ENCODE data around the gene RAB11FIP5. TPM values are rescaled to one million over a fixed set of nuclear protein-coding genes. Genes with fewer than 3 reads are reported as not detected.

The RAB11FIP5 gene
- total and polyA plus RNA-seq, 4 donors = 10.0 to 23.8 (median 11.8) TPM

DNA sequence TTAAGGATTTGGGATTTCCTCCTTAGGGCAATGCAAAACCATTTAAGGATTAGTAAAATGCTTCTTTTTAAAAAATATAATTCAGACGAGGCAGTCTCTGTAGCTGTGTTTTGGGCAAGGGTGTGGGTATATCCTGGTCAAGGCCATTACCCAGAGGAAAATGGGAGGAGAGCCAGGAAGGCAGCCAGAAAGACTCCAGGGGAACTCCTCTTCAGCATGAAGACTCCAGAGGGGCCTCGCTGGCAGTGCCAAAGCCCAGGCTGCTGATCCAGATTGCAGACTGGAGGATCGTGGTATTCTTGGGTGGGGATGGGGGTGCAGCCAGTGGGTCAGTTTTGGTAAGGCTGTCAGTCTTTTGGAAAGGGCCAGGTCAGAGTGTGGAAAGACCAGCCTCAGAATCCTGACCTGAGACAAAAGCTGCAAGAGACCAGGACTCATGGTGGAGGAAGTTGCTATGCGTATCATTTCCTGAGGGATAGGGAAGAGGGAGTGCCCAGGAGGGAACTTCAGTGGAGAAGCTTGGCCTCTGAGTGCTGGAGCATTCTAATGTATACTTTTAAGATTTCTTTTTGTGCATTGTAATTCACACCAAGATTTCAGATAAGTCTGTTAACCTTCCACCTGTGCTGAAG lies 20.9 kb upstream of the RAB11FIP5 start:
- Histone ChIP-seq H3K4me1 (ENCODE audit: control insufficient read depth in 5 of 5, insufficient read depth in 5 of 5, low read length in 5 of 5) (peaks cover 0 to 2% (median 0%) of the 10 kb centered on the region in 5 donors), H3K36me3 (ENCODE audit: control insufficient read depth in 4 of 4, insufficient read depth in 4 of 4, low read length in 4 of 4) (no peaks in the 10 kb centered on the region), H3K27me3 (ENCODE audit: control insufficient read depth in 3 of 3, insufficient read depth in 3 of 3, low read length in 2 of 3) (no peaks in the 10 kb centered on the region), H3K27ac (ENCODE audit: low read depth in 1 of 2, low read length in 1 of 2) (no peak overlapping the region), H3K9me3 (ENCODE audit: control insufficient read depth in 4 of 4, insufficient read depth in 3 of 4, low read length in 3 of 4) (no peaks in the 10 kb centered on the region), H3K9ac (ENCODE audit: insufficient read depth in 1 of 2, low read length in 2 of 2) (no peak overlapping the region), H3K4me3 (no peak overlapping the region)
- WGBS, 2 donors = 52 to 61% methylated on average over 3 to 4 of the region's 4 CpGs
- ATAC-seq (ENCODE audit: insufficient read depth, low FRiP score) (no peak), DNase-seq (no peak)
- no peak for TF ChIP-seq CTCF (IDR thresholded peaks at IDR 0.05; ENCODE audit: control extremely low read depth, extremely low read depth)

GRCh38 chr2:73131807-73132206 lies 19.1 kb upstream of the RAB11FIP5 start:
- Histone ChIP-seq H3K9me3 (ENCODE audit: control insufficient read depth in 4 of 4, insufficient read depth in 3 of 4, low read length in 3 of 4) (no peaks in the 10 kb centered on the region), H3K4me3 (no peak overlapping the region), H3K4me1 (ENCODE audit: control insufficient read depth in 5 of 5, insufficient read depth in 5 of 5, low read length in 5 of 5) (peaks cover 0 to 2% (median 0%) of the 10 kb centered on the region in 5 donors), H3K27me3 (ENCODE audit: control insufficient read depth in 3 of 3, insufficient read depth in 3 of 3, low read length in 2 of 3) (no peaks in the 10 kb centered on the region), H3K36me3 (ENCODE audit: control insufficient read depth in 4 of 4, insufficient read depth in 4 of 4, low read length in 4 of 4) (no peaks in the 10 kb centered on the region), H3K9ac (ENCODE audit: insufficient read depth in 1 of 2, low read length in 2 of 2) (no peak overlapping the region), H3K27ac (ENCODE audit: low read depth in 1 of 2, low read length in 1 of 2) (no peak overlapping the region)
- 92 to 93% methylated on average over 3 of the region's 3 CpGs for WGBS, 2 donors
- no peak for TF ChIP-seq CTCF (IDR thresholded peaks at IDR 0.05; ENCODE audit: control extremely low read depth, extremely low read depth)
- ATAC-seq (ENCODE audit: insufficient read depth, low FRiP score) (no peak), DNase-seq (no peak)

GRCh38 chr2:73130790-73131189 lies 18.0 kb upstream of the RAB11FIP5 start:
- WGBS, 2 donors = 81 to 86% methylated on average over 5 of the region's 5 CpGs
- ATAC-seq (ENCODE audit: insufficient read depth, low FRiP score) = no peak
- H3K27me3 ChIP-seq (ENCODE audit: control insufficient read depth in 3 of 3, insufficient read depth in 3 of 3, low read length in 2 of 3) = no peaks in the 10 kb centered on the region

More at GRCh38 chr2:73130790-73131189, 18.0 kb upstream of the RAB11FIP5 start:
- no peak overlapping the region for H3K4me3 ChIP-seq
- DNase-seq = no peak
- peaks cover 0 to 2% (median 0%) of the 10 kb centered on the region in 5 donors for H3K4me1 ChIP-seq (ENCODE audit: control insufficient read depth in 5 of 5, insufficient read depth in 5 of 5, low read length in 5 of 5)
- no peaks in the 10 kb centered on the region for H3K9me3 ChIP-seq (ENCODE audit: control insufficient read depth in 4 of 4, insufficient read depth in 3 of 4, low read length in 3 of 4)
- TF ChIP-seq CTCF (IDR thresholded peaks at IDR 0.05; ENCODE audit: control extremely low read depth, extremely low read depth) = no peak
- H3K36me3 ChIP-seq (ENCODE audit: control insufficient read depth in 4 of 4, insufficient read depth in 4 of 4, low read length in 4 of 4) = no peaks in the 10 kb centered on the region
- H3K9ac ChIP-seq (ENCODE audit: insufficient read depth in 1 of 2, low read length in 2 of 2) = no peak overlapping the region
- H3K27ac ChIP-seq (ENCODE audit: low read depth in 1 of 2, low read length in 1 of 2) = no peak overlapping the region

Data from lung (tissue), 12 donors.